IMR-90 (cell line): ENCODE measurements around the gene SP140. TPM values are rescaled to one million over a fixed set of nuclear protein-coding genes. Genes with fewer than 3 reads are reported as not detected.
"Not testable (repeated sequence)": the region's sequence is repeated elsewhere in the genome, so short reads cannot be mapped to it uniquely, and the experiment has no call there.

Experiments used
- ATAC-seq: fragments of 200-7000 bp; cut with Tn5 transposase; 2 replicates; pipeline ENCODE4 v1.9.1; 2020; ENCODE audit warnings: low read depth, mild to moderate bottlenecking, moderate library complexity
- BruUV-seq: library from RNA; stranded (reverse); fragments of 400-500 nt; replicated peaks from 2 replicates; lab custom pipeline; 2021; lab: Mats Ljungman, UMichigan
- CTCF ChIA-PET: fragments of 300-600 bp; formaldehyde crosslinking; extraction: SDS; loops from one replicate; lab custom pipeline; 2021; ENCODE audit warnings: antibody characterized with exemption; lab: Yijun Ruan, JAX
- POLR2A ChIA-PET: fragments of 300-600 bp; sonication (Branson Sonifier 250); formaldehyde crosslinking; loops from one replicate; lab custom pipeline; 2022; ENCODE audit warnings: antibody characterized with exemption; ENCODE audit not compliant: unreplicated experiment; lab: Charles Lee
- DNase-seq: peaks from one replicate; pipeline ENCODE4 v3.0.0; 2013
- H2AFZ ChIP-seq: replicated peaks from 2 replicates; pipeline ENCODE3; 2013; ENCODE audit warnings: low read length, mild to moderate bottlenecking; ENCODE audit not compliant: poor library complexity
- H2AK5ac ChIP-seq: 2 replicates; pipeline ENCODE4 v1.6.1; 2013; ENCODE audit warnings: low read depth, low read length, inconsistent platforms
- H2AK9ac ChIP-seq: replicated peaks from 2 replicates; pipeline ENCODE3; 2013; ENCODE audit warnings: mild to moderate bottlenecking, low read depth, low read length, moderate library complexity; ENCODE audit not compliant: poor library complexity
- H2BK120ac ChIP-seq: 2 replicates; pipeline ENCODE4 v1.6.1; 2013; ENCODE audit warnings: low read depth, low read length, inconsistent platforms
- H2BK15ac ChIP-seq: 3 replicates; pipeline ENCODE4 v1.6.1; 2013; ENCODE audit warnings: low read depth, low read length, inconsistent platforms
- H2BK20ac ChIP-seq: 2 replicates; pipeline ENCODE4 v1.6.1; 2013; ENCODE audit warnings: low read depth, mild to moderate bottlenecking, inconsistent platforms, low read length, moderate library complexity
- H2BK5ac ChIP-seq: 2 replicates; pipeline ENCODE4 v1.6.1; 2013; ENCODE audit warnings: mild to moderate bottlenecking, low read depth, low read length, inconsistent platforms; ENCODE audit not compliant: poor library complexity, severe bottlenecking
- H3K14ac ChIP-seq: replicated peaks from 2 replicates; pipeline ENCODE4 v1.6.1; 2013; ENCODE audit warnings: low read depth, low read length, inconsistent platforms
- H3K18ac ChIP-seq: 2 replicates; pipeline ENCODE4 v1.6.1; 2013; ENCODE audit warnings: low read depth, low read length, control low read depth
- H3K23ac ChIP-seq: 2 replicates; pipeline ENCODE4 v1.6.1; 2013; ENCODE audit warnings: low read depth, low read length, inconsistent platforms
- H3K27ac ChIP-seq: 2 replicates; pipeline ENCODE4 v1.5.1; 2013; ENCODE audit warnings: mild to moderate bottlenecking, control low read depth, low read length; ENCODE audit not compliant: insufficient read depth
- H3K27me3 ChIP-seq: 2 replicates; pipeline ENCODE4 v1.6.1; 2013; ENCODE audit warnings: low read length; ENCODE audit not compliant: control insufficient read depth, insufficient read depth
- H3K36me3 ChIP-seq: 2 replicates; pipeline ENCODE4 v1.6.1; 2013; ENCODE audit warnings: low read length, mixed read lengths; ENCODE audit not compliant: control insufficient read depth, insufficient read depth
- H3K4ac ChIP-seq: 2 replicates; pipeline ENCODE4 v1.6.1; 2013; ENCODE audit warnings: low read depth, low read length, inconsistent platforms
- H3K4me1 ChIP-seq: 2 replicates; pipeline ENCODE4 v1.6.1; 2013; ENCODE audit warnings: low read length, mixed read lengths; ENCODE audit not compliant: control insufficient read depth, insufficient read depth
- H3K4me2 ChIP-seq: 2 replicates; pipeline ENCODE4 v1.6.1; 2013; ENCODE audit warnings: low read depth, mild to moderate bottlenecking, control low read depth, low read length, moderate library complexity
- H3K4me3 ChIP-seq: 2 replicates; pipeline ENCODE4 v1.5.1; 2013; ENCODE audit warnings: low read depth, mild to moderate bottlenecking, control low read depth, low read length, moderate library complexity; ENCODE audit not compliant: insufficient read depth
- H3K56ac ChIP-seq: 2 replicates; pipeline ENCODE4 v1.6.1; 2013; ENCODE audit warnings: low read length, inconsistent platforms; ENCODE audit not compliant: insufficient read depth; ENCODE audit errors: extremely low read depth
- H3K79me1 ChIP-seq, 2 experiments: 2 replicates each; pipeline ENCODE4 v1.6.1; 2013; ENCODE audit warnings: low read length in 2 of 2, inconsistent platforms in 1 of 2, low read depth in 1 of 2
- H3K9ac ChIP-seq: 2 replicates; pipeline ENCODE4 v1.6.1; 2013; ENCODE audit warnings: low read depth, low read length, control low read depth
- H3K9me1 ChIP-seq: 2 replicates; pipeline ENCODE4 v1.6.1; 2013; ENCODE audit warnings: low read length, inconsistent platforms; ENCODE audit not compliant: insufficient read depth
- H3K9me3 ChIP-seq: 2 replicates; pipeline ENCODE4 v1.6.1; 2013; ENCODE audit warnings: low read length; ENCODE audit not compliant: control insufficient read depth, insufficient read depth
- H4K20me1 ChIP-seq: 2 replicates; pipeline ENCODE4 v1.6.1; 2013; ENCODE audit warnings: low read length, inconsistent platforms; ENCODE audit not compliant: insufficient read depth
- H4K5ac ChIP-seq: 2 replicates; pipeline ENCODE4 v1.6.1; 2013; ENCODE audit warnings: mild to moderate bottlenecking, low read depth, low read length, control low read depth
- H4K8ac ChIP-seq, 2 experiments: 2 replicates each; pipeline ENCODE4 v1.6.1; 2013; ENCODE audit warnings: low read depth in 2 of 2, low read length in 2 of 2, control low read depth in 1 of 2, inconsistent platforms in 1 of 2
- H4K91ac ChIP-seq: 2 replicates; pipeline ENCODE4 v1.6.1; 2013; ENCODE audit warnings: low read depth, low read length, inconsistent platforms; ENCODE audit not compliant: insufficient read depth
- BHLHE40 ChIP-seq: fragments of 150-350 bp; IDR thresholded peaks from 2 replicates; pipeline ENCODE4 v1.6.1; 2016; ENCODE audit warnings: mild to moderate bottlenecking, low read depth, low read length
- WGBS, 2 experiments: methylation state at CpG; one replicate each; pipeline versions ENCODE4 v1.1.5 to v1.1.7; 2013; ENCODE audit warnings: missing lambda C conversion rate in 2 of 2; ENCODE audit not compliant: insufficient read length in 1 of 2; ENCODE audit errors: extremely low coverage in 2 of 2; 5-methylcytosine and 5-hydroxymethylcytosine counted together
- dilution Hi-C: fragments of 300-500 bp; cut with HindIII; formaldehyde crosslinking; loops from one replicate; pipeline ENCODE4 v1.14.3; 2018; ENCODE audit warnings: low sequenced_read_pairs; ENCODE audit not compliant: unreplicated experiment
- in situ Hi-C: fragments of 300-500 bp; cut with MboI; formaldehyde crosslinking; loops from 3 replicates; pipeline ENCODE4 v1.14.3; 2019; ENCODE audit warnings: low sequenced_read_pairs, inconsistent platforms, mixed read lengths
- intact Hi-C: fragments of 100-400 bp; cut with micrococcal nuclease; formaldehyde crosslinking; loops from 2 replicates; pipeline ENCODE4 v1.10.0; 2022
- polyA plus RNA-seq, 3 experiments: library from polyadenylated mRNA; depleted of rRNA; stranded (reverse); fragments of >200 nt; gene quantifications; 2 replicates each; pipeline ENCODE4 v1.2.3, GENCODE V29; 2012; ENCODE audit warnings: low replicate concordance in 1 of 3
- total RNA-seq: library from RNA; depleted of rRNA; stranded (reverse); fragments of >200 nt; gene quantifications from 2 replicates; pipeline ENCODE4 v1.2.3, GENCODE V29; 2012

The SP140 gene
- total and polyA plus RNA-seq, 2 of the 4 experiments (the other 2 are of a cell fraction): 1.4 TPM

DNA sequence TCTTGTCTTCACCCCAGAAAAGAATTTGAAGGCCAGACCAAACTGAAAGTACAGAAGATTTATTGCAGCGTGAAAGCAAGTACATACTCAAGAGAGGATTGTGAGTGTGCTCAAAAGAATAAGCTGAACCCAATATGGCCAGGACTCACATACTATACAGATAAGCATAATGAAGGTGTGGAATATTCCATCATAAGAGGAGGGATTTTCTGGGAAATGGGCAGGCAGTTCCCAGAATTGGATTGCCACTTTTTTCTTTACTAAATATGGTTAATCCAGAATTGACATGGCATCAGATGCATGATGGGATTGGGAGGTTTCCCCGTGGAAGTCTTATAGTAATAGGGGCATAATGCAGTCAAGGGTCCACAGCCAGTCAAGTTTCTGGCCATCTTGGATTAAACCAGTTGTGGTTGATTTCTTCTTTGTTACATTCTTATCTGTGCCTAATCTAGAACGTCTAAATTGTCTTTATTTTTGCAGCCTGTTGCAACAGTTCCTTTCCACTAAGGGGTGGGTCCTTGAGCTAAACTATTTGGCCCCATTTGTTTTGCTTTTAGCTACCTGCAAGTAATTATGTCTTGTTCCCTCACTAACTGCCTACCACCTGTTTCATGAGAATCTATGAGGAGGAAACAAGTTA is 110.4 kb downstream of the SP140 start:
- no TSS peak for BruUV-seq
- no peak overlapping the region for H3K18ac ChIP-seq
- H2AFZ ChIP-seq: no peak overlapping the region
- H3K4me2 ChIP-seq: no peak overlapping the region
- CTCF ChIA-PET: no interaction called here
- H3K79me1 ChIP-seq: peaks cover 9 to 16% of the 10 kb centered on the region in 2 experiments; a peak in 2 of 4 replicates
- H4K20me1 ChIP-seq: no peaks in the 10 kb centered on the region
- no peaks in the 10 kb centered on the region for H3K4me1 ChIP-seq
- WGBS, 2 experiments: no CpG with 5 or more reads among the region's 3 CpGs
- dilution Hi-C loops (no loop called here), in situ Hi-C loops (no loop called here), intact Hi-C loops (no loop called here)
- H2AK5ac ChIP-seq: no peak overlapping the region
- no peak for TF ChIP-seq BHLHE40
- no peak overlapping the region for H3K56ac ChIP-seq
- no peak overlapping the region for H3K14ac ChIP-seq
- H3K27me3 ChIP-seq: no peaks in the 10 kb centered on the region
- H2BK20ac ChIP-seq: no peak overlapping the region
- H4K91ac ChIP-seq: no peak overlapping the region
- no peak overlapping the region for H3K4me3 ChIP-seq
- H3K27ac ChIP-seq: no peak overlapping the region
- no peak overlapping the region for H2BK15ac ChIP-seq
- no peak overlapping the region for H4K8ac ChIP-seq
- no peaks in the 10 kb centered on the region for H3K9me3 ChIP-seq
- H3K4ac ChIP-seq: no peak overlapping the region
- H3K36me3 ChIP-seq: no peaks in the 10 kb centered on the region
- no peak overlapping the region for H2AK9ac ChIP-seq
- H2BK5ac ChIP-seq: no peak overlapping the region
- no peaks in the 10 kb centered on the region for H3K9me1 ChIP-seq
- DNase-seq (no peak), ATAC-seq (no peak)
- POLR2A ChIA-PET: no interaction called here
- no peak overlapping the region for H3K9ac ChIP-seq
- no peak overlapping the region for H4K5ac ChIP-seq
- H2BK120ac ChIP-seq: no peak overlapping the region
- H3K23ac ChIP-seq: no peak overlapping the region

DNA sequence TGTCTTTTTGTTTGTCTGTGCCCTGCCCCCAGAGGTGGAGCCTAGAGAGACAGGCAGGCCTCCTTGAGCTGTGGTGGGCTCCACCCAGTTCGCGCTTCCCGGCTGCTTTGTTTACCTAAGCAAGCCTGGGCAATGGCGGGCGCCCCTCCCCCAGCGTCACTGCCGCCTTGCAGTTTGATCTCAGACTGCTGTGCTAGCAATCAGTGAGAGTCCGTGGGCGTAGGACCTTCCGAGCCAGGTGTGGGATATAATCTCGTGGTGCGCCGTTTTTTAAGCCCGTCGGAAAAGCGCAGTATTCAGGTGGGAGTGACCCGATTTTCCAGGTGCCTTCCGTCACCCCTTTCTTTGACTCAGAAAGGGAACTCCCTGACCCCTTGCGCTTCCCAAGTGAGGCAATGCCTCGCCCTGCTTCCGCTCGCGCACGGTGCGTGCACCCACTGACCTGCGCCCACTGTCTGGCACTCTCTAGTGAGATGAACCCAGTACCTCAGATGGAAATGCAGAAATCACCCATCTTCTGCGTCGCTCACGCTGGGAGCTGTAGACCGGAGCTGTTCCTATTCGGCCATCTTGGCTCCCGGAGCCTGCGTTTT is 116.5 kb downstream of the SP140 start:
- dilution Hi-C loops, H4K8ac ChIP-seq, in situ Hi-C loops, H3K79me1 ChIP-seq, H4K20me1 ChIP-seq, H3K27ac ChIP-seq, H3K36me3 ChIP-seq, H2BK20ac ChIP-seq, H3K23ac ChIP-seq, intact Hi-C loops, POLR2A ChIA-PET, H3K56ac ChIP-seq, H4K91ac ChIP-seq, H2BK15ac ChIP-seq, H2BK5ac ChIP-seq, ATAC-seq, H3K4me3 ChIP-seq, H3K4me2 ChIP-seq, H3K9ac ChIP-seq, H2AK9ac ChIP-seq, H2BK120ac ChIP-seq, H3K4me1 ChIP-seq, BruUV-seq, H3K27me3 ChIP-seq, H3K14ac ChIP-seq, H3K18ac ChIP-seq, H3K9me3 ChIP-seq, H4K5ac ChIP-seq, H3K4ac ChIP-seq, H2AFZ ChIP-seq, DNase-seq, H2AK5ac ChIP-seq, H3K9me1 ChIP-seq: not testable (repeated sequence)
- 100% methylated on average over 7 of the region's 33 CpGs; no CpG with 5 or more reads in 1 of the 2 experiments for WGBS, 2 experiments
- CTCF ChIA-PET: interaction anchor here (0.7 kb wide), 1 partner anchor 9 kb away, joined by 4 read pairs; no protein-coding TSS in a partner anchor
